Measurements from ENCODE around the gene CLASP2.

DNA sequence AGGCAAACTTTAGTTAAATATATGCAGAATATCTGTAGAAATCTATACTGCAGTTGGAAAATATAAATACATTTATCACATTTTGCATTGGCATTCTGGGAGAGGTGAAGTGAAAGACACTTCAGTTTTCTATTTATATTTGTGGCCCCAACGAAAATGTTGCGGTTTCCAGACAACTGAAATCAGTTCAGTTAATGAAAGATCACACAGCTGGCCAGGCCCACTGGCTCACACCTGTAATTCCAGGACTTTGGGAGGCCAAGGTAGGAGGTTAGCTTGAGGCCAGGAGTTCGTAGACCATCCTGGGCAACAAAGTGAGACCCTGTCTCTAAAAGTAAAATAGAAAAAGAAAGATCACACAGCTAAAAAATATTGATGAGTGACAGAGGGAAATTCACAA is 11.9 kb upstream of the CLASP2 start:
- no peak for TF ChIP-seq EZH2 (IDR thresholded peaks at IDR 0.05; ENCODE audit: insufficient read depth, poor library complexity, severe bottlenecking)
- TF ChIP-seq EZH2phosphoT487 (IDR thresholded peaks at IDR 0.05; ENCODE audit: insufficient read depth, low read depth): no peak

Measured in GM23248 (cell line).